GM19328 (cell line): Measurements from ENCODE around the gene UCK2.
"Not testable (repeated sequence)": the region's sequence is repeated elsewhere in the genome, so short reads cannot be mapped to it uniquely, and the experiment has no call there.

Experiments used
- ATAC-seq: cut with Tn5 transposase; IDR thresholded peaks from one replicate; pipeline ENCODE4 v1.9.1; 2021; ENCODE audit warnings: mild to moderate bottlenecking, moderate library complexity; ENCODE audit not compliant: unreplicated experiment

Gene UCK2

GRCh38 chr1:165827268-165828102 lies at the start of gene UCK2:
Gene UCK2 (plus strand): TSS chr1:165827614. CDS start chr1:165827834, 220 bp downstream.
- peak; percentile 63 for ATAC-seq

GRCh38 chr1:165778197-165778596 lies 49.2 kb upstream of the UCK2 start:
- ATAC-seq, result not testable (repeated sequence)

- ATAC-seq, result not testable (repeated sequence)
Observed at GRCh38 chr1:165783519-165783918, 43.9 kb upstream of the UCK2 start.

GRCh38 chr1:165787741-165788140 lies 39.7 kb upstream of the UCK2 start:
- no peak for ATAC-seq

- ATAC-seq, result no peak
Observed at GRCh38 chr1:165793951-165794350, 33.5 kb upstream of the UCK2 start.

GRCh38 chr1:165795894-165796293 lies 31.5 kb upstream of the UCK2 start:
- no peak for ATAC-seq

GRCh38 chr1:165799387-165799786 lies 28.0 kb upstream of the UCK2 start:
- no peak for ATAC-seq

GRCh38 chr1:165804513-165804912 lies 22.9 kb upstream of the UCK2 start:
- not testable (repeated sequence) for ATAC-seq

- no peak for ATAC-seq
Observed at GRCh38 chr1:165807613-165808012, 19.8 kb upstream of the UCK2 start.

- ATAC-seq, result no peak
Observed at GRCh38 chr1:165815725-165816124, 11.7 kb upstream of the UCK2 start.

- ATAC-seq, result no peak
Observed at GRCh38 chr1:165816157-165816556, 11.3 kb upstream of the UCK2 start.

- no peak for ATAC-seq
Observed at GRCh38 chr1:165816826-165817497, 10.5 kb upstream of the UCK2 start.

- ATAC-seq, result no peak
Observed at GRCh38 chr1:165823552-165824268, 3.7 kb upstream of the UCK2 start.

GRCh38 chr1:165824269-165824643 lies 3.2 kb upstream of the UCK2 start:
- ATAC-seq, result no peak

GRCh38 chr1:165826565-165827267 lies 698 bp upstream of the UCK2 start:
- ATAC-seq, result no peak

- ATAC-seq, result peak; percentile 40
Observed at GRCh38 chr1:165828103-165828668, 772 bp downstream of the UCK2 start.

GRCh38 chr1:165828669-165829329 lies 1.4 kb downstream of the UCK2 start:
- ATAC-seq, result no peak

GRCh38 chr1:165829888-165830287 lies 2.5 kb downstream of the UCK2 start:
- no peak for ATAC-seq

GRCh38 chr1:165831146-165831545 lies 3.7 kb downstream of the UCK2 start:
- no peak for ATAC-seq

GRCh38 chr1:165832902-165833301 lies 5.5 kb downstream of the UCK2 start:
- no peak for ATAC-seq
